Keratinocyte (primary cell): ENCODE data around the gene PRDM4. TPM values are rescaled to one million over a fixed set of nuclear protein-coding genes. Genes with fewer than 3 reads are reported as not detected.

Experiments used
- DNase-seq: peaks from one replicate; pipeline ENCODE4 v3.0.0-alpha.2; 2011; ENCODE audit warnings: low read depth, missing footprints, low spot score
- FAIRE-seq: peaks from 2 replicates; lab custom pipeline; 2011; peaks lifted over from hg19 to GRCh38; lab: Jason Lieb, UNC
- H2AFZ ChIP-seq: 2 replicates; pipeline ENCODE4 v1.6.0; 2012; ENCODE audit warnings: low read length, control low read depth, inconsistent platforms; ENCODE audit not compliant: control insufficient read depth
- H3K27ac ChIP-seq: 2 replicates; pipeline ENCODE4 v1.5.1; 2011; ENCODE audit warnings: low read length; ENCODE audit not compliant: control insufficient read depth, insufficient read depth
- H3K27me3 ChIP-seq: 3 replicates; pipeline ENCODE4 v1.6.0; 2011; ENCODE audit warnings: low read length; ENCODE audit not compliant: control insufficient read depth, insufficient read depth; ENCODE audit errors: extremely low read depth
- H3K36me3 ChIP-seq, 2 experiments: 2 replicates in 1 of 2; 3 replicates in 1 of 2; pipeline ENCODE4 v1.5.1; 2011; ENCODE audit warnings: low read length in 2 of 2, mild to moderate bottlenecking in 1 of 2; ENCODE audit not compliant: control insufficient read depth in 2 of 2, insufficient read depth in 2 of 2; ENCODE audit errors: extremely low read depth in 1 of 2
- H3K4me1 ChIP-seq: 3 replicates; pipeline ENCODE4 v1.5.1; 2011; ENCODE audit warnings: low read length; ENCODE audit not compliant: control insufficient read depth, insufficient read depth; ENCODE audit errors: extremely low read depth
- H3K4me2 ChIP-seq: 3 replicates; pipeline ENCODE4 v1.6.0; 2011; ENCODE audit warnings: low read depth, low read length; ENCODE audit not compliant: control insufficient read depth, insufficient read depth; ENCODE audit errors: extremely low read depth
- H3K4me3 ChIP-seq, 3 experiments: fragments of 200-600 bp in 1 of 3; sonication (generic) in 1 of 3; 2 replicates in 2 of 3; 3 replicates in 1 of 3; pipeline ENCODE4 v1.5.1; 2011 to 2016; ENCODE audit warnings: low read length in 3 of 3, mild to moderate bottlenecking in 3 of 3, control low read depth in 2 of 3, inconsistent platforms in 1 of 3, low read depth in 1 of 3, mixed read lengths in 1 of 3, mixed run types in 1 of 3, moderate library complexity in 1 of 3; ENCODE audit not compliant: control insufficient read depth in 2 of 3, insufficient read depth in 2 of 3; ENCODE audit errors: extremely low read depth in 1 of 3
- H3K79me2 ChIP-seq: 2 replicates; pipeline ENCODE4 v1.6.0; 2012; ENCODE audit warnings: low read length; ENCODE audit not compliant: control insufficient read depth, insufficient read depth
- H3K9ac ChIP-seq: 3 replicates; pipeline ENCODE4 v1.6.0; 2011; ENCODE audit warnings: low read length; ENCODE audit not compliant: control insufficient read depth, insufficient read depth; ENCODE audit errors: extremely low read depth
- H3K9me1 ChIP-seq: 3 replicates; pipeline ENCODE4 v1.6.0; 2011; ENCODE audit warnings: low read length; ENCODE audit not compliant: control insufficient read depth, insufficient read depth; ENCODE audit errors: extremely low read depth
- H3K9me3 ChIP-seq: 2 replicates; pipeline ENCODE4 v1.5.1; 2012; ENCODE audit warnings: low read depth, low read length; ENCODE audit not compliant: control insufficient read depth
- H4K20me1 ChIP-seq: 3 replicates; pipeline ENCODE4 v1.6.0; 2011; ENCODE audit warnings: low read length; ENCODE audit not compliant: control insufficient read depth, insufficient read depth; ENCODE audit errors: extremely low read depth
- CTCF ChIP-seq, 3 experiments: IDR thresholded peaks in 1 of 3; conservative IDR thresholded peaks in 1 of 3; optimal IDR thresholded peaks in 1 of 3; 2 replicates in 2 of 3; 3 replicates in 1 of 3; pipeline versions ENCODE3 to v1.5.1; 2011; ENCODE audit warnings: low read length in 3 of 3, mild to moderate bottlenecking in 3 of 3, moderate library complexity in 2 of 3, control low read depth in 1 of 3, inconsistent platforms in 1 of 3; ENCODE audit not compliant: insufficient read depth in 2 of 3; ENCODE audit errors: extremely low read depth in 1 of 3
- EZH2 ChIP-seq: IDR thresholded peaks from one replicate; pipeline ENCODE4 v1.6.1; 2012; ENCODE audit warnings: inconsistent platforms, mild to moderate bottlenecking, low read length, moderate library complexity
- dilution Hi-C: fragments of 300-500 bp; cut with MboI; formaldehyde crosslinking; loops from one replicate; pipeline ENCODE4 v1.7.0; 2020; ENCODE audit warnings: low sequenced_read_pairs; ENCODE audit not compliant: extremely low pct_ligation_motif_present
- polyA plus RNA-seq, 5 experiments: library from polyadenylated mRNA; depleted of rRNA in 3 of 5; stranded (reverse) in 3 of 5; stranded (forward) in 1 of 5; unstranded in 1 of 5; fragments of >200 nt; gene quantifications; 1 replicate in 1 of 5; 2 replicates in 3 of 5; 3 replicates in 1 of 5; pipeline versions ENCODE4 v1.2.1 to v1.2.3, GENCODE V29; 2011 to 2012; ENCODE audit warnings: missing spikeins in 2 of 5, low read depth in 1 of 5, low replicate concordance in 1 of 5

The PRDM4 gene
- polyA plus RNA-seq, 1 donor (not counting 4 experiments of a cell fraction or from before 2014, with no cell fraction given), result 26.5 TPM

GRCh38 chr12:107794451-107794850 lies 33.5 kb upstream of the PRDM4 start:
- no peaks in the 10 kb centered on the region for H3K9me3 ChIP-seq
- no peak overlapping the region for H2AFZ ChIP-seq
- H4K20me1 ChIP-seq, result no peaks in the 10 kb centered on the region
- DNase-seq (no peak), FAIRE-seq (no peak)
- H3K9ac ChIP-seq, result no peak overlapping the region
- TF ChIP-seq EZH2 (no peak), CTCF (optimal IDR thresholded peaks at IDR 0.05 in 1 of 3, IDR thresholded peaks at IDR 0.05 in 1 of 3, conservative IDR thresholded peaks at IDR 0.05 in 1 of 3; ENCODE audit: extremely low read depth in 1 of 3, insufficient read depth in 2 of 3, low read length in 3 of 3) (no peak)
- H3K4me3 ChIP-seq, result no peak overlapping the region
- no peaks in the 10 kb centered on the region for H3K4me1 ChIP-seq
- H3K36me3 ChIP-seq, result no peaks in the 10 kb centered on the region
- H3K4me2 ChIP-seq, result no peak overlapping the region
- H3K9me1 ChIP-seq, result no peaks in the 10 kb centered on the region
- dilution Hi-C loops, result no loop called here
- H3K79me2 ChIP-seq, result no peaks in the 10 kb centered on the region
- no peaks in the 10 kb centered on the region for H3K27me3 ChIP-seq
- H3K27ac ChIP-seq, result no peak overlapping the region

GRCh38 chr12:107791465-107792089 lies 30.6 kb upstream of the PRDM4 start:
- Histone ChIP-seq H3K4me3 (no peak overlapping the region), H3K9me1 (no peaks in the 10 kb centered on the region), H3K27me3 (no peaks in the 10 kb centered on the region), H2AFZ (no peak overlapping the region), H3K4me1 (no peaks in the 10 kb centered on the region), H3K9ac (no peak overlapping the region), H3K9me3 (no peaks in the 10 kb centered on the region), H3K27ac (no peak overlapping the region), H3K4me2 (no peak overlapping the region), H3K36me3 (no peaks in the 10 kb centered on the region), H3K79me2 (no peaks in the 10 kb centered on the region), H4K20me1 (no peaks in the 10 kb centered on the region)
- FAIRE-seq (no peak), DNase-seq (no peak)
- no peak for TF ChIP-seq CTCF (optimal IDR thresholded peaks at IDR 0.05 in 1 of 3, IDR thresholded peaks at IDR 0.05 in 1 of 3, conservative IDR thresholded peaks at IDR 0.05 in 1 of 3; ENCODE audit: extremely low read depth in 1 of 3, insufficient read depth in 2 of 3, low read length in 3 of 3)
- TF ChIP-seq EZH2, result no peak
- dilution Hi-C loops, result no loop called here
